ENCODE results near the gene PARP8. TPM values are rescaled to one million over a fixed set of nuclear protein-coding genes. Genes with fewer than 3 reads are reported as not detected.
"Not testable (repeated sequence)": the region's sequence is repeated elsewhere in the genome, so short reads cannot be mapped to it uniquely, and the experiment has no call there.

The PARP8 gene
- total and polyA plus RNA-seq, 5 experiments from 2014 or later, result 61.9 to 162 (median 87.2) TPM

GRCh38 chr5:50792843-50793242 lies 126.4 kb downstream of the PARP8 start:
- H3K9me3 Mint-ChIP-seq, result no peaks in the 10 kb centered on the region
- ATAC-seq (no peak), DNase-seq (no peak)
- H3K36me3 Mint-ChIP-seq, result peaks cover 20 to 83% (median 38%) of the 10 kb centered on the region in 3 donors
- H3K4me3 Mint-ChIP-seq, result no peak overlapping the region
- H3K4me1 Mint-ChIP-seq, result peaks cover 0 to 3% (median under 1%) of the 10 kb centered on the region in 4 donors
- peak overlapping the region in 1 of 10 donors; percentile 9 for H3K27ac Mint-ChIP-seq
- POLR2A ChIA-PET, result no interaction called here
- H3K27me3 Mint-ChIP-seq, result no peaks in the 10 kb centered on the region

- Mint-ChIP-seq H3K27ac (peak overlapping the region in 3 of 10 donors; percentile 27 to 53 (median 51)), H3K9me3 (peaks cover 0 to 3% (median 0%) of the 10 kb centered on the region in 9 donors), H3K36me3 (peaks cover 31 to 85% (median 51%) of the 10 kb centered on the region in 3 donors), H3K27me3 (no peaks in the 10 kb centered on the region), H3K4me3 (no peak overlapping the region), H3K4me1 (peaks cover 1 to 7% (median 5%) of the 10 kb centered on the region in 4 donors)
- no peak for ATAC-seq
- DNase-seq, result no peak
- POLR2A ChIA-PET, result no interaction called here
These were observed 128.4 kb downstream of the PARP8 start for GRCh38 chr5:50794812-50795211.

DNA sequence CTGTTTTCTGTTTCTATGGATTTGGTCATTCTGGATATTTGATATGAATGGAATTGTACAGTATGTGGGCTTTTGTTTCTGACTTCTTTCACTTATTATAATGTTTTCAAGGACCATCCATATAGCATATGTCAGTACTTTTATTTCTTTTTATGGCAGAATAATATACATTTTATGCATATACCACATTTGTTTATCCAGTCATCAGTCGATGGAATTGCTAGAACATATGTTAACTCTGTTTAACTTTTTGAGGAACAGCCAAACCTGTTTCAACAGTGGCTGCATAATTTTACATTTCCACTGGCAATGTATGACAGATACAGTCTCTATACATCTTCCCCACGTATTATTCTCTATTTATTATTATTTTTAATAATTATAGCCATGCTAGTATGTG lies 131.6 kb downstream of the PARP8 start:
- no peak for DNase-seq
- Mint-ChIP-seq H3K4me1 (peaks cover 4 to 12% (median 8%) of the 10 kb centered on the region in 4 donors), H3K36me3 (peaks cover 45 to 81% (median 57%) of the 10 kb centered on the region in 3 donors), H3K27ac (peak overlapping the region in 1 of 10 donors; percentile 18), H3K4me3 (no peak overlapping the region), H3K27me3 (no peaks in the 10 kb centered on the region), H3K9me3 (peaks cover 5 to 22% (median 16%) of the 10 kb centered on the region in 9 donors)
- POLR2A ChIA-PET, result no interaction called here
- no peak for ATAC-seq

GRCh38 chr5:50799596-50799995 lies 133.2 kb downstream of the PARP8 start:
- ATAC-seq (no peak), DNase-seq (no peak)
- no peak overlapping the region for H3K4me3 Mint-ChIP-seq
- H3K9me3 Mint-ChIP-seq, result peaks cover 10 to 36% (median 26%) of the 10 kb centered on the region in 9 donors
- peak overlapping the region in 4 of 10 donors; percentile 6 to 45 (median 20) for H3K27ac Mint-ChIP-seq
- no peaks in the 10 kb centered on the region for H3K27me3 Mint-ChIP-seq
- POLR2A ChIA-PET, result no interaction called here
- H3K4me1 Mint-ChIP-seq, result peaks cover 7 to 22% (median 18%) of the 10 kb centered on the region in 4 donors
- H3K36me3 Mint-ChIP-seq, result peaks cover 58 to 86% (median 68%) of the 10 kb centered on the region in 3 donors

GRCh38 chr5:50800410-50800809 lies 134.0 kb downstream of the PARP8 start:
- ATAC-seq (no peak), DNase-seq (no peak)
- H3K9me3 Mint-ChIP-seq, result peaks cover 10 to 36% (median 26%) of the 10 kb centered on the region in 9 donors
- H3K36me3 Mint-ChIP-seq, result peaks cover 54 to 85% (median 64%) of the 10 kb centered on the region in 3 donors
- no peaks in the 10 kb centered on the region for H3K27me3 Mint-ChIP-seq
- POLR2A ChIA-PET, result no interaction called here
- peaks cover 8 to 27% (median 23%) of the 10 kb centered on the region in 4 donors for H3K4me1 Mint-ChIP-seq
- peak overlapping the region in 4 of 10 donors; percentile 8 to 40 (median 20) for H3K27ac Mint-ChIP-seq
- H3K4me3 Mint-ChIP-seq, result peak overlapping the region in 1 of 10 donors; percentile 16

GRCh38 chr5:50807661-50808060 lies 141.2 kb downstream of the PARP8 start:
- DNase-seq (no peak), ATAC-seq (no peak)
- H3K4me1 Mint-ChIP-seq, result peaks cover 12 to 46% (median 40%) of the 10 kb centered on the region in 4 donors
- peaks cover 47 to 84% (median 73%) of the 10 kb centered on the region in 3 donors for H3K36me3 Mint-ChIP-seq
- H3K9me3 Mint-ChIP-seq, result peaks cover 7 to 29% (median 13%) of the 10 kb centered on the region in 9 donors
- H3K27me3 Mint-ChIP-seq, result no peaks in the 10 kb centered on the region
- H3K27ac Mint-ChIP-seq, result peak overlapping the region in 1 of 10 donors; percentile 39
- POLR2A ChIA-PET, result no interaction called here
- H3K4me3 Mint-ChIP-seq, result peak overlapping the region in 1 of 10 donors; percentile 28

- DNase-seq, result no peak
- ATAC-seq, result no peak
- H3K27me3 Mint-ChIP-seq, result no peaks in the 10 kb centered on the region
- peaks cover under 1 to 21% (median 6%) of the 10 kb centered on the region in 9 donors for H3K9me3 Mint-ChIP-seq
- peak overlapping the region in 1 of 10 donors; percentile 28 for H3K4me3 Mint-ChIP-seq
- peaks cover 9 to 40% (median 37%) of the 10 kb centered on the region in 4 donors for H3K4me1 Mint-ChIP-seq
- POLR2A ChIA-PET, result no interaction called here
- H3K36me3 Mint-ChIP-seq, result peaks cover 40 to 77% (median 66%) of the 10 kb centered on the region in 3 donors
- H3K27ac Mint-ChIP-seq, result peak overlapping the region in 2 of 10 donors; percentile 39 to 51
These were observed 142.0 kb downstream of the PARP8 start for GRCh38 chr5:50808406-50808805.

DNA sequence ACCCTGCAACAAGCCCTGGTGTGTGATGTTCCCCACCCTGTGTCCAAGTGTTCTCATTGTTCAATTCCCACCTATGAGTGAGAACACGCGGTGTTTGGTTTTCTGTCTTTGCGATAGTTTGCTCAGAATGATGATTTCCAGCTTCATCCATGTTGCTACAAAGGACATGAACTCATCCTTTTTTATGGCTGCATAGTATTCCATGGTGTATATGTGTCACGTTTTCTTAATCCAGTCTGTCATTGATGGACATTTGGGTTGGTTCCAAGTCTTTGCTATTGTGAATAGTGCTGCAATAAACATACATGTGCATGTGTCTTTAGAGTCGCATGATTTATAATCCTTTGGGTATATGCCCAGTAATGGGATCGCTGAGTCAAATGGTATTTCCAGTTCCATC lies 145.3 kb downstream of the PARP8 start:
- DNase-seq, H3K27ac Mint-ChIP-seq, ATAC-seq, H3K4me3 Mint-ChIP-seq, POLR2A ChIA-PET, H3K27me3 Mint-ChIP-seq: not testable (repeated sequence)
- H3K9me3 Mint-ChIP-seq, result peaks cover 0 to 11% (median 0%) of the 10 kb centered on the region in 9 donors
- H3K36me3 Mint-ChIP-seq, result peaks cover 20 to 78% (median 50%) of the 10 kb centered on the region in 3 donors
- H3K4me1 Mint-ChIP-seq, result peaks cover 6 to 22% (median 17%) of the 10 kb centered on the region in 4 donors

DNA sequence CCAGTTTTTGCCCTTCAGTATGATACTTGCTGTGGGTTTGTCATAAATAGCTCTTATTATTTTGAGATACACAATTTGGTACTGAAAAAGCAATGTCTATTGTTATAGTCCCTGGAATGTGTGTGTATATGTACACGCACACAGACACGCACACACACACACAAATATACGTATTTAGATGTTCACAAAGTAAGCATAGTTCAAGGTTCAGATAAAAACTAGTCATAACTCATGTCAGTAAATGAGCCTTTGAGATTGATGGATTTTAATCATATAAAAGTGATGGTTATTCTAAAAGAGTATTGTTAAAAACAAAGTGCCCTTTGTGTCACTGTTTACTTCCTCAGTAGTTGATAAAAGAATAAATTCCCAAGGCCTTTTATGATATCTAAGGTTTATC lies 147.3 kb downstream of the PARP8 start:
- Mint-ChIP-seq H3K4me3 (no peak overlapping the region), H3K27me3 (no peaks in the 10 kb centered on the region), H3K36me3 (peaks cover 7 to 75% (median 43%) of the 10 kb centered on the region in 3 donors), H3K9me3 (peaks cover 0 to 11% (median 0%) of the 10 kb centered on the region in 9 donors), H3K27ac (peak overlapping the region in 1 of 10 donors; percentile 55), H3K4me1 (peaks cover 0 to 8% (median 3%) of the 10 kb centered on the region in 4 donors)
- no peak for DNase-seq
- ATAC-seq, result no peak
- POLR2A ChIA-PET, result no interaction called here

GRCh38 chr5:50814556-50814955 lies 148.1 kb downstream of the PARP8 start:
- POLR2A ChIA-PET, result no interaction called here

GRCh38 chr5:50822046-50822445 lies 155.6 kb downstream of the PARP8 start:
- peaks cover 2 to 17% (median 14%) of the 10 kb centered on the region in 4 donors for H3K4me1 Mint-ChIP-seq
- no peak for DNase-seq
- no peak overlapping the region for H3K27ac Mint-ChIP-seq
- no peak for ATAC-seq
- H3K36me3 Mint-ChIP-seq, result peaks cover 23 to 92% (median 49%) of the 10 kb centered on the region in 3 donors
- no peaks in the 10 kb centered on the region for H3K9me3 Mint-ChIP-seq
- no peaks in the 10 kb centered on the region for H3K27me3 Mint-ChIP-seq
- H3K4me3 Mint-ChIP-seq, result no peak overlapping the region
- POLR2A ChIA-PET, result no interaction called here

More at GRCh38 chr5:50814556-50814955, 148.1 kb downstream of the PARP8 start:
- H3K27me3 Mint-ChIP-seq, result no peaks in the 10 kb centered on the region
- DNase-seq (no peak), ATAC-seq (no peak)
- H3K4me1 Mint-ChIP-seq, result peaks cover 0 to 9% (median 2%) of the 10 kb centered on the region in 4 donors
- H3K27ac Mint-ChIP-seq, result peak overlapping the region in 1 of 10 donors; percentile 4
- H3K4me3 Mint-ChIP-seq, result no peak overlapping the region
- H3K36me3 Mint-ChIP-seq, result peaks cover 7 to 77% (median 41%) of the 10 kb centered on the region in 3 donors
- peaks cover 0 to 11% (median 0%) of the 10 kb centered on the region in 9 donors for H3K9me3 Mint-ChIP-seq

- Mint-ChIP-seq H3K9me3 (no peaks in the 10 kb centered on the region), H3K4me3 (no peak overlapping the region), H3K36me3 (peaks cover 23 to 92% (median 47%) of the 10 kb centered on the region in 3 donors), H3K27me3 (no peaks in the 10 kb centered on the region), H3K4me1 (peaks cover 2 to 17% (median 14%) of the 10 kb centered on the region in 4 donors), H3K27ac (no peak overlapping the region)
- POLR2A ChIA-PET, result no interaction called here
- no peak for ATAC-seq
- no peak for DNase-seq
These were observed 156.3 kb downstream of the PARP8 start for GRCh38 chr5:50822761-50823160.

GRCh38 chr5:50823568-50823967 lies 157.1 kb downstream of the PARP8 start:
- no peak for ATAC-seq
- POLR2A ChIA-PET, result no interaction called here
- peaks cover 23 to 94% (median 49%) of the 10 kb centered on the region in 3 donors for H3K36me3 Mint-ChIP-seq
- H3K4me3 Mint-ChIP-seq, result no peak overlapping the region
- no peak for DNase-seq
- peak overlapping the region in 2 of 10 donors; percentile 74 to 78 for H3K27ac Mint-ChIP-seq
- H3K9me3 Mint-ChIP-seq, result no peaks in the 10 kb centered on the region
- H3K4me1 Mint-ChIP-seq, result peaks cover 2 to 19% (median 15%) of the 10 kb centered on the region in 4 donors
- H3K27me3 Mint-ChIP-seq, result no peaks in the 10 kb centered on the region

Measured in naive thymus-derived CD8-positive, alpha-beta T cell (primary cell).